K562 (cell line): ENCODE data around the gene AGAP1. TPM values are rescaled to one million over a fixed set of nuclear protein-coding genes. Genes with fewer than 3 reads are reported as not detected.

ENCODE experiments used
- ATAC-seq: fragments of 200-7000 bp; cut with Tn5 transposase; 3 replicates; pipeline ENCODE4 v1.9.1; 2020; ENCODE audit warnings: moderate library complexity
- BruUV-seq: library from RNA; stranded (reverse); fragments of 400-500 nt; replicated peaks from 2 replicates; lab custom pipeline; 2021; lab: Mats Ljungman, UMichigan
- CTCF ChIA-PET: fragments of 300-600 bp; formaldehyde crosslinking; extraction: SDS; loops from one replicate; lab custom pipeline; 2021; ENCODE audit warnings: low intra/inter-chr PET ratio; lab: Yijun Ruan, JAX
- POLR2A ChIA-PET: fragments of 300-600, 350-650 bp; sonication (Branson Sonifier 250); formaldehyde crosslinking; extraction: SDS; loops from one replicate; lab custom pipeline; 2021; ENCODE audit warnings: antibody characterized with exemption, inconsistent platforms; lab: Yijun Ruan, JAX
- DNase-seq, 4 experiments: peaks; one replicate each; pipeline versions ENCODE4 v3.0.0 to v3.0.0-alpha.2; 2011 to 2018; ENCODE audit warnings: low spot score in 3 of 4, mixed read lengths in 3 of 4; ENCODE audit errors: extremely low read depth in 1 of 4
- FAIRE-seq: peaks from 2 replicates; lab custom pipeline; 2011; peaks lifted over from hg19 to GRCh38; lab: Jason Lieb, UNC
- H2AFZ ChIP-seq: 2 replicates; pipeline ENCODE4 v1.6.0; 2011; ENCODE audit warnings: low read depth, low read length, control low read depth, inconsistent platforms
- H3K27ac ChIP-seq: fragments of 200-600 bp; 3 replicates; pipeline ENCODE4 v1.8.0; 2011; ENCODE audit warnings: low read depth, mild to moderate bottlenecking, control low read depth, inconsistent platforms, low read length, moderate library complexity, mixed read lengths; ENCODE audit errors: extremely low read depth
- H3K27me3 ChIP-seq, 2 experiments: fragments of 300-600 bp in 1 of 2; 2 replicates in 1 of 2; 3 replicates in 1 of 2; pipeline versions ENCODE4 v1.6.0 to v1.8.0; 2011; ENCODE audit warnings: inconsistent platforms in 2 of 2, low read length in 2 of 2, mild to moderate bottlenecking in 1 of 2, mixed read lengths in 1 of 2, moderate library complexity in 1 of 2; ENCODE audit not compliant: control insufficient read depth in 2 of 2, insufficient read depth in 2 of 2
- H3K36me3 ChIP-seq: fragments of 300-600 bp; 3 replicates; pipeline ENCODE4 v1.8.0; 2011; ENCODE audit warnings: mild to moderate bottlenecking, low read length, inconsistent platforms; ENCODE audit not compliant: control insufficient read depth, insufficient read depth
- H3K4me1 ChIP-seq, 2 experiments: fragments of 200-600 bp in 1 of 2; replicated peaks in 1 of 2; 2 replicates in 1 of 2; 3 replicates in 1 of 2; pipeline versions ENCODE4 v1.5.1 to v1.8.0; 2011; ENCODE audit warnings: inconsistent platforms in 2 of 2, low read length in 2 of 2, mild to moderate bottlenecking in 1 of 2, mixed read lengths in 1 of 2, moderate library complexity in 1 of 2; ENCODE audit not compliant: control insufficient read depth in 2 of 2, insufficient read depth in 2 of 2
- H3K4me2 ChIP-seq: 2 replicates; pipeline ENCODE4 v1.6.1; 2011; ENCODE audit warnings: low read length, control low read depth, inconsistent platforms, mixed read lengths; ENCODE audit not compliant: insufficient read depth
- H3K4me3 ChIP-seq: fragments of 200-600 bp; sonication (generic), shearing (Covaris generic); 2 replicates; pipeline ENCODE4 v1.5.1; 2016; ENCODE audit warnings: control low read depth, inconsistent platforms
- H3K79me2 ChIP-seq: fragments of 200-600 bp; 3 replicates; pipeline ENCODE4 v1.8.0; 2011; ENCODE audit warnings: low read length, inconsistent platforms; ENCODE audit not compliant: control insufficient read depth, insufficient read depth
- H3K9ac ChIP-seq, 2 experiments: 2 replicates each; pipeline versions ENCODE4 v1.6.0 to v1.6.1; 2011; ENCODE audit warnings: low read depth in 2 of 2, low read length in 2 of 2, control low read depth in 1 of 2, inconsistent platforms in 1 of 2, mild to moderate bottlenecking in 1 of 2, mixed read lengths in 1 of 2; ENCODE audit not compliant: insufficient read depth in 1 of 2
- H3K9me1 ChIP-seq: one replicate; pipeline ENCODE4 v1.6.0; 2011; ENCODE audit warnings: inconsistent platforms, mild to moderate bottlenecking, low read length, moderate library complexity; ENCODE audit not compliant: control insufficient read depth, insufficient read depth
- H3K9me3 ChIP-seq: replicated peaks from 2 replicates; pipeline ENCODE4 v1.5.1; 2011; ENCODE audit warnings: low read depth, low read length, inconsistent platforms; ENCODE audit not compliant: control insufficient read depth, insufficient read depth
- H4K20me1 ChIP-seq: replicated peaks from 2 replicates; pipeline ENCODE4 v1.6.1; 2011; ENCODE audit warnings: low read length, inconsistent platforms, mixed read lengths; ENCODE audit not compliant: control insufficient read depth, insufficient read depth
- CREM ChIP-seq: IDR thresholded peaks from 2 replicates; pipeline ENCODE4 v1.6.1; 2014; ENCODE audit warnings: antibody characterized with exemption, low read depth
- CTCF ChIP-seq, 3 experiments: IDR thresholded peaks in 2 of 3; conservative IDR thresholded peaks in 1 of 3; 2 replicates each; pipeline ENCODE4 v1.5.1; 2011 to 2012; ENCODE audit warnings: low read length in 3 of 3, mild to moderate bottlenecking in 3 of 3, control low read depth in 2 of 3, improper control_type of control experiment in 1 of 3, inconsistent platforms in 1 of 3, low read depth in 1 of 3, mixed read lengths in 1 of 3, moderate library complexity in 1 of 3; ENCODE audit not compliant: insufficient read depth in 2 of 3
- MAFK ChIP-seq: IDR thresholded peaks from 2 replicates; pipeline ENCODE4 v1.6.1; 2011; ENCODE audit warnings: low read length, improper control_type of control experiment
- MIER1 ChIP-seq: fragments of 450-650 bp; IDR thresholded peaks from 2 replicates; pipeline ENCODE4 v1.6.1; 2016; ENCODE audit warnings: antibody characterized with exemption, mild to moderate bottlenecking, low read depth
- PCBP2 ChIP-seq: fragments of 200-400 bp; formaldehyde crosslinking; IDR thresholded peaks from 2 replicates; pipeline ENCODE4 v1.6.1; 2018; ENCODE audit warnings: low read length, low read depth, mild to moderate bottlenecking, moderate library complexity; ENCODE audit not compliant: poor library complexity, severe bottlenecking
- SRF ChIP-seq, 2 experiments: fragments of 250-450, 450-650 bp in 1 of 2; sonication (Bioruptor Pico) in 1 of 2; sonication (generic) in 1 of 2; formaldehyde crosslinking; IDR thresholded peaks; 2 replicates each; pipeline versions ENCODE4 v1.5.0 to v1.5.1; 2020 to 2022; ENCODE audit warnings: mild to moderate bottlenecking in 1 of 2, missing genetic modification reagents in 1 of 2
- ZNF551 ChIP-seq: fragments of 250-450 bp; sonication (Bioruptor Pico); IDR thresholded peaks from 2 replicates; pipeline ENCODE4 v1.5.0; 2021; ENCODE audit warnings: mild to moderate bottlenecking, moderate library complexity
- WGBS: fragments of 100-300 bp; shearing (Covaris generic); methylation state at CpG from one replicate; pipeline ENCODE4 v1.1.6; 2016; ENCODE audit warnings: low coverage, mixed read lengths; ENCODE audit not compliant: insufficient coverage; ENCODE audit errors: missing lambda C conversion rate; 5-methylcytosine and 5-hydroxymethylcytosine counted together
- in situ Hi-C: fragments of 300-500 bp; cut with MboI; formaldehyde crosslinking; loops from 4 replicates; pipeline ENCODE4 v1.15.0; 2018; ENCODE audit warnings: inconsistent platforms, mixed read lengths
- intact Hi-C: fragments of 100-400 bp; cut with micrococcal nuclease; formaldehyde crosslinking; loops from 2 replicates; pipeline ENCODE4 v1.14.2; 2022
- polyA plus RNA-seq, 8 experiments: library from polyadenylated mRNA; depleted of rRNA in 4 of 8; stranded (reverse) in 5 of 8; unstranded in 3 of 8; fragments of >200 nt; fragmentation: Nextera tagmentation in 2 of 8; fragmentation: Illumina TruSeq in 1 of 8; extraction: Ambion mirVana in 2 of 8; extraction: Trizol in 1 of 8; gene quantifications; 2 replicates each; pipeline versions ENCODE4 v1.2.1 to v1.2.3, GENCODE V29; 2011 to 2014; ENCODE audit warnings: inconsistent platforms in 1 of 8, missing spikeins in 1 of 8
- total RNA-seq, 7 experiments: library from RNA; depleted of rRNA in 6 of 7; stranded (reverse); fragments of >200 nt in 6 of 7; fragmentation: Illumina TruSeq in 2 of 7; extraction: Trizol in 2 of 7; gene quantifications; 2 replicates each; pipeline versions ENCODE4 v1.2.1 to v1.2.3, GENCODE V29; 2011 to 2021; ENCODE audit warnings: low replicate concordance in 1 of 7

AGAP1 gene
- total and polyA plus RNA-seq, 9 of the 15 experiments (the other 6 are each of a cell fraction or from before 2014, with no cell fraction given): 1.3 to 24.0 (median 10.6) TPM

GRCh38 chr2:235964787-235965390 is 471.0 kb downstream of the AGAP1 start:
- intact Hi-C loops (no loop called here), in situ Hi-C loops (no loop called here)
- ChIA-PET POLR2A (no interaction called here), CTCF (no interaction called here)
- Histone ChIP-seq H3K4me2 (no peak overlapping the region), H3K9me1 (no peaks in the 10 kb centered on the region), H3K27me3 (no peaks in the 10 kb centered on the region), H3K79me2 (no peaks in the 10 kb centered on the region), H3K27ac (no peak overlapping the region), H3K9me3 (no peaks in the 10 kb centered on the region), H3K9ac (no peak overlapping the region), H3K4me3 (no peak overlapping the region), H4K20me1 (no peaks in the 10 kb centered on the region), H3K36me3 (peaks cover 10% of the 10 kb centered on the region; the same call in 2 of the 3 replicates), H2AFZ (no peak overlapping the region), H3K4me1 (no peaks in the 10 kb centered on the region)
- BruUV-seq: no TSS peak
- TF ChIP-seq SRF (CRISPR knock-in tag; IDR thresholded peaks at IDR 0.05): no peak
- FAIRE-seq (no peak), DNase-seq (no peak), ATAC-seq (no peak)
- 72% methylated on average over 9 of the region's 13 CpGs for WGBS

- 70% methylated on average over 6 of the region's 6 CpGs for WGBS
- H3K9me3 ChIP-seq: no peaks in the 10 kb centered on the region
- no peaks in the 10 kb centered on the region for H3K79me2 ChIP-seq
- no peak for FAIRE-seq
- peaks cover 10% of the 10 kb centered on the region; the same call in 2 of the 3 replicates for H3K36me3 ChIP-seq
- CTCF ChIA-PET: no interaction called here
- no peaks in the 10 kb centered on the region for H3K9me1 ChIP-seq
- ATAC-seq: no peak
- H3K27me3 ChIP-seq: no peaks in the 10 kb centered on the region
- H3K4me3 ChIP-seq: no peak overlapping the region
- H3K9ac ChIP-seq: no peak overlapping the region
- H3K4me1 ChIP-seq: no peaks in the 10 kb centered on the region
- no peak overlapping the region for H3K27ac ChIP-seq
- 0 out of 6 replicates have a peak, but pooled peaks of 1 of the 3 experiments have one; percentile 18 for TF ChIP-seq CTCF (IDR thresholded peaks at IDR 0.05 in 2 of 3, conservative IDR thresholded peaks at IDR 0.05 in 1 of 3; ENCODE audit: insufficient read depth in 2 of 3, low read depth in 1 of 3, low read length in 3 of 3)
- TF ChIP-seq PCBP2: no peak
- TF ChIP-seq CREM: no peak
- no peak for TF ChIP-seq MAFK
- no peak for TF ChIP-seq ZNF551 (CRISPR knock-in tag)
- TF ChIP-seq MIER1: no peak
- POLR2A ChIA-PET: no interaction called here
- no peaks in the 10 kb centered on the region for H4K20me1 ChIP-seq
- intact Hi-C loops (no loop called here), in situ Hi-C loops (no loop called here)
- no peak overlapping the region for H3K4me2 ChIP-seq
- no peak overlapping the region for H2AFZ ChIP-seq
- no TSS peak for BruUV-seq
- no peak for DNase-seq
Measured at GRCh38 chr2:235966396-235966795, 472.6 kb downstream of the AGAP1 start.
